HepG2 (cell line): Measurements from ENCODE around the gene TMEM135.
"Not testable (repeated sequence)": the region's sequence is repeated elsewhere in the genome, so short reads cannot be mapped to it uniquely, and the experiment has no call there.

ENCODE experiments used
- BRD4 ChIP-seq: sonication (generic); formaldehyde crosslinking; IDR thresholded peaks from 2 replicates; pipeline ENCODE4 v1.4.0; 2020; ENCODE audit warnings: missing genetic modification reagents
- CEBPZ ChIP-seq: IDR thresholded peaks from 2 replicates; pipeline ENCODE4 v1.6.1; 2012; ENCODE audit warnings: low read length, improper control_type of control experiment
- HMG20A ChIP-seq: IDR thresholded peaks from 2 replicates; pipeline ENCODE4 v1.6.1; 2016; ENCODE audit warnings: borderline replicate concordance
- PHF8 ChIP-seq: sonication (generic); formaldehyde crosslinking; IDR thresholded peaks from 2 replicates; pipeline ENCODE4 v1.5.0; 2020; ENCODE audit warnings: missing genetic modification reagents
- POLR2AphosphoS5 ChIP-seq: IDR thresholded peaks from 2 replicates; pipeline ENCODE4 v1.6.1; 2012; ENCODE audit warnings: low read depth, low read length
- RAD21 ChIP-seq: fragments of 450-650 bp; formaldehyde crosslinking; IDR thresholded peaks from 2 replicates; pipeline ENCODE4 v1.5.0; 2020; ENCODE audit warnings: mild to moderate bottlenecking
- STAT5B ChIP-seq: sonication (generic); formaldehyde crosslinking; IDR thresholded peaks from 2 replicates; pipeline ENCODE4 v1.4.0; 2020; ENCODE audit warnings: missing genetic modification reagents
- THAP11 ChIP-seq: IDR thresholded peaks from 2 replicates; pipeline ENCODE4 v1.6.1; 2016; ENCODE audit warnings: missing biosample characterization, missing genetic modification reagents
- ZNF207 ChIP-seq: fragments of 450-650 bp; IDR thresholded peaks from 2 replicates; pipeline ENCODE4 v1.6.1; 2016; ENCODE audit warnings: antibody characterized with exemption, borderline replicate concordance
- ZSCAN12 ChIP-seq: sonication (generic); formaldehyde crosslinking; IDR thresholded peaks from 2 replicates; pipeline ENCODE4 v1.9.0; 2021; ENCODE audit warnings: mild to moderate bottlenecking, missing genetic modification reagents

- not testable (repeated sequence) for TF ChIP-seq ZNF207; BRD4; HMG20A (CRISPR knock-in tag); POLR2AphosphoS5; ZSCAN12 (CRISPR knock-in tag); STAT5B; CEBPZ; THAP11 (CRISPR knock-in tag); RAD21 (CRISPR knock-in tag); PHF8 (CRISPR knock-in tag)
Observed at GRCh38 chr11:87004281-87004680, 33.5 kb upstream of the TMEM135 start.
